ENCODE results near the gene ELMO1.

DNA sequence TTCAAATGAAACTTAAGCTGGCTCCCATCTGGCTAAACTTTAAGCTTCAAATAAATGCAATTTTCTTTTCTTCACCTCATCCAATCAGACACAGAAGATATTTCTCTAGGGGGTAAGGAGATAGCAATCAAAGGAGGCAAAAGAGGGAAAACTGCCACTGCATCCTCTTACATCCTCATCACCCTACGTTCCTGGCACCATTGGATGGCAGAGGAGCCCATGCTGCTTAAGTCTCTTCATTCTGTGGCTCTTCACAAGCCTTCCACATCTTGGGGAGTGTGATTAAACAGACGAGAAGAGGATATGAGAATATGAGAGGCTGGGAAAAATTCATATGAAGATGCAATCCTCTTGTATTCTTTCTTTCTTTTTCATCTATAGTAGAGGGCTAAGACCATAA is 378.6 kb downstream of the ELMO1 start:
- no peak for TF ChIP-seq RELA (IDR thresholded peaks at IDR 0.05; ENCODE audit: borderline replicate concordance, partially characterized antibody)
- TF ChIP-seq HDGF (IDR thresholded peaks at IDR 0.05): no peak
- TF ChIP-seq CBX5 (IDR thresholded peaks at IDR 0.05; ENCODE audit: low read depth): no peak
- TF ChIP-seq, protein P1, sequence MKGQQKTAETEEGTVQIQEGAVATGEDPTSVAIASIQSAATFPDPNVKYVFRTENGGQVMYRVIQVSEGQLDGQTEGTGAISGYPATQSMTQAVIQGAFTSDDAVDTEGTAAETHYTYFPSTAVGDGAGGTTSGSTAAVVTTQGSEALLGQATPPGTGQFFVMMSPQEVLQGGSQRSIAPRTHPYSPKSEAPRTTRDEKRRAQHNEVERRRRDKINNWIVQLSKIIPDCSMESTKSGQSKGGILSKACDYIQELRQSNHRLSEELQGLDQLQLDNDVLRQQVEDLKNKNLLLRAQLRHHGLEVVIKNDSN (IDR thresholded peaks at IDR 0.05; ENCODE audit: borderline replicate concordance, extremely low read length, insufficient read depth, low read depth, low read length): no peak
- TF ChIP-seq TCF7 (IDR thresholded peaks at IDR 0.05; ENCODE audit: borderline replicate concordance): no peak
- TF ChIP-seq, protein P2, sequence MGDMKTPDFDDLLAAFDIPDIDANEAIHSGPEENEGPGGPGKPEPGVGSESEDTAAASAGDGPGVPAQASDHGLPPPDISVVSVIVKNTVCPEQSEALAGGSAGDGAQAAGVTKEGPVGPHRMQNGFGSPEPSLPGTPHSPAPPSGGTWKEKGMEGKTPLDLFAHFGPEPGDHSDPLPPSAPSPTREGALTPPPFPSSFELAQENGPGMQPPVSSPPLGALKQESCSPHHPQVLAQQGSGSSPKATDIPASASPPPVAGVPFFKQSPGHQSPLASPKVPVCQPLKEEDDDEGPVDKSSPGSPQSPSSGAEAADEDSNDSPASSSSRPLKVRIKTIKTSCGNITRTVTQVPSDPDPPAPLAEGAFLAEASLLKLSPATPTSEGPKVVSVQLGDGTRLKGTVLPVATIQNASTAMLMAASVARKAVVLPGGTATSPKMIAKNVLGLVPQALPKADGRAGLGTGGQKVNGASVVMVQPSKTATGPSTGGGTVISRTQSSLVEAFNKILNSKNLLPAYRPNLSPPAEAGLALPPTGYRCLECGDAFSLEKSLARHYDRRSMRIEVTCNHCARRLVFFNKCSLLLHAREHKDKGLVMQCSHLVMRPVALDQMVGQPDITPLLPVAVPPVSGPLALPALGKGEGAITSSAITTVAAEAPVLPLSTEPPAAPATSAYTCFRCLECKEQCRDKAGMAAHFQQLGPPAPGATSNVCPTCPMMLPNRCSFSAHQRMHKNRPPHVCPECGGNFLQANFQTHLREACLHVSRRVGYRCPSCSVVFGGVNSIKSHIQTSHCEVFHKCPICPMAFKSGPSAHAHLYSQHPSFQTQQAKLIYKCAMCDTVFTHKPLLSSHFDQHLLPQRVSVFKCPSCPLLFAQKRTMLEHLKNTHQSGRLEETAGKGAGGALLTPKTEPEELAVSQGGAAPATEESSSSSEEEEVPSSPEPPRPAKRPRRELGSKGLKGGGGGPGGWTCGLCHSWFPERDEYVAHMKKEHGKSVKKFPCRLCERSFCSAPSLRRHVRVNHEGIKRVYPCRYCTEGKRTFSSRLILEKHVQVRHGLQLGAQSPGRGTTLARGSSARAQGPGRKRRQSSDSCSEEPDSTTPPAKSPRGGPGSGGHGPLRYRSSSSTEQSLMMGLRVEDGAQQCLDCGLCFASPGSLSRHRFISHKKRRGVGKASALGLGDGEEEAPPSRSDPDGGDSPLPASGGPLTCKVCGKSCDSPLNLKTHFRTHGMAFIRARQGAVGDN (IDR thresholded peaks at IDR 0.05): no peak
- no peak for TF ChIP-seq RAD21 (IDR thresholded peaks at IDR 0.05; ENCODE audit: insufficient read depth, low read depth, low read length)
- no peak for TF ChIP-seq EED (IDR thresholded peaks at IDR 0.05; ENCODE audit: low read depth)
- TF ChIP-seq HDAC6 (IDR thresholded peaks at IDR 0.05; ENCODE audit: unreplicated experiment): no peak
- TF ChIP-seq NRF1 (conservative IDR thresholded peaks at IDR 0.05; ENCODE audit: low read depth, low read length): no peak
- TF ChIP-seq ZNF24 (IDR thresholded peaks at IDR 0.05): no peak

Data from GM12878 (cell line).